MCF 10A (cell line): ENCODE measurements around the gene ANKH. TPM values are rescaled to one million over a fixed set of nuclear protein-coding genes. Genes with fewer than 3 reads are reported as not detected.

Experiments used
- BruUV-seq: library from RNA; stranded (reverse); fragments of 400-500 nt; replicated peaks from 2 replicates; lab custom pipeline; 2021; lab: Mats Ljungman, UMichigan
- CTCF ChIA-PET: fragments of 300-600 bp; sonication (Branson Sonifier 250); formaldehyde crosslinking; extraction: SDS; loops from one replicate; lab custom pipeline; 2021; ENCODE audit warnings: antibody characterized with exemption, inconsistent platforms; lab: Yijun Ruan, JAX
- POLR2A ChIA-PET: fragments of 300-600, 350-650 bp; sonication (Branson Sonifier 250); formaldehyde crosslinking; extraction: SDS; loops from one replicate; lab custom pipeline; 2020; ENCODE audit warnings: antibody characterized with exemption, inconsistent platforms; lab: Yijun Ruan, JAX
- DNase-seq: peaks from one replicate; pipeline ENCODE4 v3.0.0-alpha.2; 2018; ENCODE audit not compliant: unreplicated experiment
- H3K27ac Mint-ChIP-seq: one replicate; pipeline ENCODE4 v1.8.0; 2022; ENCODE audit warnings: mild to moderate bottlenecking, low read depth, mixed read lengths; ENCODE audit not compliant: unreplicated experiment
- H3K27me3 Mint-ChIP-seq: one replicate; pipeline ENCODE4 v1.8.0; 2022; ENCODE audit warnings: mixed read lengths; ENCODE audit not compliant: insufficient read depth, unreplicated experiment
- H3K36me3 Mint-ChIP-seq: one replicate; pipeline ENCODE4 v1.8.0; 2022; ENCODE audit warnings: mild to moderate bottlenecking, moderate library complexity, mixed read lengths; ENCODE audit not compliant: insufficient read depth, unreplicated experiment
- H3K4me1 Mint-ChIP-seq: one replicate; pipeline ENCODE4 v1.8.0; 2022; ENCODE audit warnings: mixed read lengths; ENCODE audit not compliant: insufficient read depth, unreplicated experiment
- H3K4me3 Mint-ChIP-seq: one replicate; pipeline ENCODE4 v1.8.0; 2022; ENCODE audit warnings: mild to moderate bottlenecking, moderate library complexity, mixed read lengths; ENCODE audit not compliant: unreplicated experiment
- H3K9me3 Mint-ChIP-seq: one replicate; pipeline ENCODE4 v1.8.0; 2022; ENCODE audit warnings: mixed read lengths; ENCODE audit not compliant: unreplicated experiment
- intact Hi-C: fragments of 100-400 bp; cut with micrococcal nuclease; formaldehyde crosslinking; loops from 2 replicates; pipeline ENCODE4 v1.14.1; 2022
- total RNA-seq: library from RNA; stranded (reverse); gene quantifications from 2 replicates; pipeline ENCODE4 v1.2.3, GENCODE V29; 2022
- TF ChIP-seq, protein P1 (sequence below): fragments of 200-600 bp; IDR thresholded peaks from one replicate; pipeline ENCODE4 v1.8.0; 2022; ENCODE audit warnings: antibody characterized with exemption, mild to moderate bottlenecking; ENCODE audit not compliant: unreplicated experiment

The ANKH gene
- total RNA-seq, 1 experiment from 2014 or later = 65.7 TPM

- Mint-ChIP-seq H3K36me3 (peaks cover 6% of the 10 kb centered on the region), H3K9me3 (no peaks in the 10 kb centered on the region), H3K27ac (no peak overlapping the region), H3K27me3 (no peaks in the 10 kb centered on the region), H3K4me1 (peaks cover 12% of the 10 kb centered on the region), H3K4me3 (no peak overlapping the region)
- intact Hi-C loops = no loop called here
- BruUV-seq = no TSS peak
- ChIA-PET CTCF (no interaction called here), POLR2A (no interaction called here)
- TF ChIP-seq, protein P1, sequence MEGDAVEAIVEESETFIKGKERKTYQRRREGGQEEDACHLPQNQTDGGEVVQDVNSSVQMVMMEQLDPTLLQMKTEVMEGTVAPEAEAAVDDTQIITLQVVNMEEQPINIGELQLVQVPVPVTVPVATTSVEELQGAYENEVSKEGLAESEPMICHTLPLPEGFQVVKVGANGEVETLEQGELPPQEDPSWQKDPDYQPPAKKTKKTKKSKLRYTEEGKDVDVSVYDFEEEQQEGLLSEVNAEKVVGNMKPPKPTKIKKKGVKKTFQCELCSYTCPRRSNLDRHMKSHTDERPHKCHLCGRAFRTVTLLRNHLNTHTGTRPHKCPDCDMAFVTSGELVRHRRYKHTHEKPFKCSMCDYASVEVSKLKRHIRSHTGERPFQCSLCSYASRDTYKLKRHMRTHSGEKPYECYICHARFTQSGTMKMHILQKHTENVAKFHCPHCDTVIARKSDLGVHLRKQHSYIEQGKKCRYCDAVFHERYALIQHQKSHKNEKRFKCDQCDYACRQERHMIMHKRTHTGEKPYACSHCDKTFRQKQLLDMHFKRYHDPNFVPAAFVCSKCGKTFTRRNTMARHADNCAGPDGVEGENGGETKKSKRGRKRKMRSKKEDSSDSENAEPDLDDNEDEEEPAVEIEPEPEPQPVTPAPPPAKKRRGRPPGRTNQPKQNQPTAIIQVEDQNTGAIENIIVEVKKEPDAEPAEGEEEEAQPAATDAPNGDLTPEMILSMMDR = no peak
- DNase-seq = no peak
Measured at GRCh38 chr5:14787801-14788579, 83.6 kb downstream of the ANKH start.

DNA sequence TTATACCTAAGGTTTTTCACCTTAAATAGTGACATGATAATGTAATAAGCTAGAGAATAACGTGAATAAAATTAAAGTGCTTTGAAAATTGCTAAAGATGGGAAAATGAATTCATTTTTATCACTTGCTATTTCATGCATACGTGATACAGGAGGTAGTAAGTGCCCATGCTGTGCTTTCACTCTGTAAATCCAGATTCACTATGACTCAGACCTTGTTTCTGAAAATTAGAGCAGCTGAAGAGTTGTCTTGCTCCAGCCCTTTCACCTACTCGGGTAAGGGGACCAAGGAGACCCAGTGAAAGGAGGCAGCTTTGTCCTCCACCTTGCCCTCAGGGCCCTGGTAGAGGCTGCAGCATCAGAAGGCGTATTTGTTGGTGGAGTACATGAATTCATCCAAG, 87.9 kb downstream of the ANKH start:
- H3K4me1 Mint-ChIP-seq = peaks cover 19% of the 10 kb centered on the region
- TF ChIP-seq, protein P1 = no peak
- H3K9me3 Mint-ChIP-seq = no peaks in the 10 kb centered on the region
- H3K27ac Mint-ChIP-seq = no peak overlapping the region
- intact Hi-C loops = no loop called here
- CTCF ChIA-PET = interaction anchor here (0.6 to 1.0 kb wide), 2 partner anchors 231 to 995 kb away, joined by 3 to 4 read pairs; no protein-coding TSS in a partner anchor
- POLR2A ChIA-PET = interaction anchor here (1.1 kb wide), 1 partner anchor 17 kb away, joined by 3 read pairs; no protein-coding TSS in a partner anchor
- no TSS peak for BruUV-seq
- DNase-seq = no peak
- no peaks in the 10 kb centered on the region for H3K27me3 Mint-ChIP-seq
- H3K4me3 Mint-ChIP-seq = no peak overlapping the region
- no peaks in the 10 kb centered on the region for H3K36me3 Mint-ChIP-seq

DNA sequence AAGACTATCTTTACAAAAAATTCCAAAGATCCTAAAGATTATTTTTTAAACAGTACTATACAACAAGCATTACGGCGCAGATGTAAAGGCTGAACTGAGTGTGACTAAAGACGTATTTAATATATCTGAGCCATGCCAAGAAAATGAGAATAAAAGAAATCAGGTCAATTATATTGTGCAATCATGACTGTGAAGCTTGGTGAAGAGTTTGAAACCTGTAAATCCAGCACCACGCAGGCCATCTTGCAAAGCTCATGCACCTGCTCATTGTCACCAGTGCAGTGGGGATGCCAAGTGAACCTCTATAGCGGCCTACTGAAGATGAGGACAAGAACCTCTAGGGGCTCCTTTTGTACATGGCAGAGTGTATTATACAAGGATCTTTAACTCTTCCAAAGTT, 89.0 kb downstream of the ANKH start:
- no peaks in the 10 kb centered on the region for H3K9me3 Mint-ChIP-seq
- no peaks in the 10 kb centered on the region for H3K27me3 Mint-ChIP-seq
- ChIA-PET POLR2A (interaction anchor here (0.6 kb wide), 2 partner anchors 58 to 229 kb away, joined by 3 to 4 read pairs; no protein-coding TSS in a partner anchor), CTCF (interaction anchor here (0.5 kb wide), 1 partner anchor 37 kb away, joined by 4 read pairs; no protein-coding TSS in a partner anchor)
- no peak overlapping the region for H3K4me3 Mint-ChIP-seq
- intact Hi-C loops = no loop called here
- DNase-seq = no peak
- TF ChIP-seq, protein P1 = no peak
- H3K4me1 Mint-ChIP-seq = peaks cover 28% of the 10 kb centered on the region
- H3K36me3 Mint-ChIP-seq = no peaks in the 10 kb centered on the region
- H3K27ac Mint-ChIP-seq = no peak overlapping the region
- no TSS peak for BruUV-seq

DNA sequence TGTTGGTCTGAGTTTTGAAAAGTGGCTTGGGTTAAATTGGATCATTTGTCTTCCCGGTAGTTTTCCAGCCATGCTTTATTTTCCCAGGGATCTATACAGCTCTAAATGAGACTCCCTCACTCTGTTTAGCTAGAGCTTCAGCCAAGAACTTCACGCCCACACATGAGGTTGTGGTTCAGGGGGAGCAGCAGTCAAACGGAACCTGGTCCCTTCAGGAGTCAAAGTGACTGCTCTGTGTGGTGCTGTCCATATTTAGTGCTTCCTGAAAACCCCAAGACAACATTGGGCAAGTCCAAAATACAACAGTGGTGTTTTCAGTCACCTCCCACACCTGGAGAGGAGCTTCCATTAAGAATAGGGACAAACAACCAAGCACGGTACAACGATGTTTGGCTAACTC, 90.5 kb downstream of the ANKH start:
- Mint-ChIP-seq H3K4me1 (peaks cover 33% of the 10 kb centered on the region), H3K27ac (no peak overlapping the region)

More for the DNA sequence above, 90.5 kb downstream of the ANKH start:
- ChIA-PET CTCF (interaction anchor here (0.6 to 1.4 kb wide), 4 partner anchors 9 to 221 kb away, joined by 3 to 7 read pairs (median 4); no protein-coding TSS in a partner anchor), POLR2A (interaction anchor here (0.6 to 1.4 kb wide), 2 partner anchors 20 to 600 kb away, joined by 3 to 5 read pairs; no protein-coding TSS in a partner anchor)
- Mint-ChIP-seq H3K9me3 (no peaks in the 10 kb centered on the region), H3K4me3 (no peak overlapping the region), H3K27me3 (no peaks in the 10 kb centered on the region), H3K36me3 (no peaks in the 10 kb centered on the region)
- no TSS peak for BruUV-seq
- intact Hi-C loops = no loop called here
- no peak for DNase-seq
- TF ChIP-seq, protein P1 = no peak
